Gastrocnemius medialis (tissue), 4 donors: ENCODE data around the gene LMAN2. TPM values are rescaled to one million over a fixed set of nuclear protein-coding genes. Genes with fewer than 3 reads are reported as not detected.
A peak's percentile ranks its signal among the peaks of the same experiment; 100 is the strongest.

Experiments
- ATAC-seq, 2 donors: fragments of 150-250 bp; one replicate each; pipeline ENCODE4 v1.9.1; 2016
- DNase-seq, 2 donors: peaks; one replicate each; pipeline ENCODE4 v3.0.0-alpha.2; 2019
- H3K27ac ChIP-seq, 4 donors: fragments of 200-600 bp; sonication (generic); 1 replicate in 1 of 4; 2 replicates in 3 of 4; pipeline ENCODE4 v1.5.1; 2016 to 2018; ENCODE audit warnings: mild to moderate bottlenecking in 2 of 4, moderate library complexity in 1 of 4
- H3K27me3 ChIP-seq, 3 donors: fragments of 200-600 bp; sonication (generic) in 2 of 3; 1 replicate in 1 of 3; 2 replicates in 2 of 3; pipeline versions ENCODE4 v1.5.1 to v1.6.0; 2016 to 2019; ENCODE audit warnings: mild to moderate bottlenecking in 1 of 3, moderate library complexity in 1 of 3
- H3K36me3 ChIP-seq, 2 donors: fragments of 200-600 bp; sonication (generic) in 1 of 2; one replicate each; pipeline ENCODE4 v1.5.1; 2017 to 2018
- H3K4me1 ChIP-seq, 2 donors: fragments of 200-600 bp; sonication (generic) in 1 of 2; one replicate each; pipeline ENCODE4 v1.5.1; 2016 to 2017; ENCODE audit warnings: mild to moderate bottlenecking in 2 of 2
- H3K4me3 ChIP-seq, 4 donors: fragments of 200-600 bp; sonication (generic) in 3 of 4; 1 replicate in 1 of 4; 2 replicates in 3 of 4; pipeline ENCODE4 v1.5.1; 2016 to 2019; ENCODE audit warnings: mild to moderate bottlenecking in 2 of 4
- H3K9me3 ChIP-seq, 3 donors: fragments of 200-600 bp; sonication (generic) in 2 of 3; 1 replicate in 1 of 3; 2 replicates in 2 of 3; pipeline ENCODE4 v1.5.1; 2016 to 2019
- POLR2A ChIP-seq, 2 donors: fragments of 450-650 bp; IDR thresholded peaks; one replicate each; pipeline ENCODE4 v1.6.1; 2017; ENCODE audit warnings: antibody characterized with exemption in 2 of 2, mild to moderate bottlenecking in 2 of 2, moderate library complexity in 2 of 2
- in situ Hi-C, 4 donors: fragments of 200-750 bp; cut with MboI; loops; one replicate each; pipeline versions ENCODE4 v1.15.0 to v1.8.0; 2017; ENCODE audit warnings: low sequenced_read_pairs in 4 of 4
- intact Hi-C: fragments of 100-400 bp; cut with DNase I; formaldehyde crosslinking; loops from one replicate; pipeline ENCODE4 v1.15.1; 2023; ENCODE audit warnings: low total_unique reads
- total RNA-seq, 4 donors: library from RNA; depleted of rRNA; stranded (reverse); fragments of >200 nt; gene quantifications; one replicate each; pipeline versions ENCODE4 v1.1.0 to v1.2.3, GENCODE V29; 2016
- TF ChIP-seq, protein P1 (sequence below), 5 experiments: fragments of 450-650 bp in 3 of 5; fragments of 200-600 bp in 2 of 5; sonication (generic) in 2 of 5; IDR thresholded peaks in 4 of 5; conservative IDR thresholded peaks in 1 of 5; 1 replicate in 4 of 5; 2 replicates in 1 of 5; pipeline ENCODE4 v1.5.1; 2016 to 2019; ENCODE audit warnings: antibody characterized with exemption in 5 of 5, mild to moderate bottlenecking in 3 of 5, moderate library complexity in 3 of 5

LMAN2 gene
- total RNA-seq, 4 donors from 2014 or later: 70.2 to 109 (median 86.6) TPM

DNA sequence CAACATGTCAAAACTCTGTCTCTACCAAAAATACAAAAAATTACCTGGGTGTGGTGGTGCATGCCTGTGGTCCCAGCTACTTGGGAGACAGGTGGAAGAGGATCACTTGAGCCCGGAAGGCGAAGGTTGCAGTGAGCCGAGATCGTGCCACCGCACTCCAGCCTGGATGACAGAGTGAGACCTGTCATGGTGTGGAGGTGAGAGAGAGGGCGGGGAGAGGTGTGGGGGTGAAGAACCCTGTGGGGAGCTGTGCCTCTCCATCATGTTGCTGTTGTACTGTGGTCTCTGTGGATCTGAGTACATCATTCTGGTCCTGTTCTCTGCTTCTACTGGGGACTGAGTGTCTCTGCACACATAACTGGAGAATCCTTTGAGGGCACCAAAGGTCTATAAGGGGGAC, 21.4 kb upstream of the LMAN2 start:
- in situ Hi-C loops (no loop called here), intact Hi-C loops (no loop called here)
- DNase-seq: no peak
- no peaks in the 10 kb centered on the region for H3K27me3 ChIP-seq
- H3K27ac ChIP-seq: no peak overlapping the region
- no peak overlapping the region for H3K4me3 ChIP-seq
- no peak for ATAC-seq
- H3K36me3 ChIP-seq: no peaks in the 10 kb centered on the region
- no peaks in the 10 kb centered on the region for H3K9me3 ChIP-seq
- H3K4me1 ChIP-seq: peaks cover 21 to 30% of the 10 kb centered on the region in 2 donors
- TF ChIP-seq, protein P1, sequence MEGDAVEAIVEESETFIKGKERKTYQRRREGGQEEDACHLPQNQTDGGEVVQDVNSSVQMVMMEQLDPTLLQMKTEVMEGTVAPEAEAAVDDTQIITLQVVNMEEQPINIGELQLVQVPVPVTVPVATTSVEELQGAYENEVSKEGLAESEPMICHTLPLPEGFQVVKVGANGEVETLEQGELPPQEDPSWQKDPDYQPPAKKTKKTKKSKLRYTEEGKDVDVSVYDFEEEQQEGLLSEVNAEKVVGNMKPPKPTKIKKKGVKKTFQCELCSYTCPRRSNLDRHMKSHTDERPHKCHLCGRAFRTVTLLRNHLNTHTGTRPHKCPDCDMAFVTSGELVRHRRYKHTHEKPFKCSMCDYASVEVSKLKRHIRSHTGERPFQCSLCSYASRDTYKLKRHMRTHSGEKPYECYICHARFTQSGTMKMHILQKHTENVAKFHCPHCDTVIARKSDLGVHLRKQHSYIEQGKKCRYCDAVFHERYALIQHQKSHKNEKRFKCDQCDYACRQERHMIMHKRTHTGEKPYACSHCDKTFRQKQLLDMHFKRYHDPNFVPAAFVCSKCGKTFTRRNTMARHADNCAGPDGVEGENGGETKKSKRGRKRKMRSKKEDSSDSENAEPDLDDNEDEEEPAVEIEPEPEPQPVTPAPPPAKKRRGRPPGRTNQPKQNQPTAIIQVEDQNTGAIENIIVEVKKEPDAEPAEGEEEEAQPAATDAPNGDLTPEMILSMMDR (IDR thresholded peaks at IDR 0.05 in 4 of 5, conservative IDR thresholded peaks at IDR 0.05 in 1 of 5): no peak

DNA sequence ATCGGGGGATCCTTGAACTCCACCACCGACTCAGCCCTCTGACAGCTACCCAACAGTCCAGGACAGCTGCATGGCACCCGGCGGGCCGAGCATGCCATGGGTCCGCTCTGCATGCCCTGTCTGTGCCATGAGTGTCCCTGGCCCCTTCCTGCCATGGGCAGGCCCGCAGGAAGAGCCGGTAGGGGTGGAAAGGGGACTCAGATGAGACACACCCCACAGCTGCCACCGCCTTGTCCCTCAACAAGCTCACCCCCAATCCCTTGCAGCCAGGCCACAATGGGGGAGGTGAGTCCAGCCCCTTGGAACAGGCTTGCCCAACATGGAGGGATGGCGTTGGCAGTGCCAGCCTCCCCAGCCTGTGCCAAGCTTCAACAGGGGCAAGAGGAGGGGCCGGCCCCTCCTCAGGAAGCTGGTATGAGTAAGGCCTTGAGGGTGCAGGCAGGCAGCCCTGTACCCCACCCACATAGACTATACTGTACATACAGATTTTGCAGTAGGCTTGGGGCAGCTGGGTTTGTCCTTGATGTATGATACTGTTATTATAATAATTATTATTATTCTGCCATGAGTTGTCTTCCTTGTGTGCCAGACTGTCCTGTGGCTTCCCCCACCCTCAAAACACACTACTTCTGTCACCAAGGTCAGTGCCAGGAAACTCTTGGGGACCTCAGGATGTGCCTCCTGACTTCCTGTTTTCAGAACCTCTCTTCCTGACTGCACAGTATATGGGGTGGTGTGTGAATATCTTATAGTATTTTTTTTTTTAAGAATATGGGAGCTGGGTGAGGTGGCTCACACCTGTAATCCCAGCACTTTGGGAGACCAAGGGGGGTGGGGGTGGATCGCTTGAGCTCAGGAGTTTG, 20.8 kb upstream of the LMAN2 start:
- no peak for ATAC-seq
- in situ Hi-C loops: no loop called here
- intact Hi-C loops: no loop called here

DNA sequence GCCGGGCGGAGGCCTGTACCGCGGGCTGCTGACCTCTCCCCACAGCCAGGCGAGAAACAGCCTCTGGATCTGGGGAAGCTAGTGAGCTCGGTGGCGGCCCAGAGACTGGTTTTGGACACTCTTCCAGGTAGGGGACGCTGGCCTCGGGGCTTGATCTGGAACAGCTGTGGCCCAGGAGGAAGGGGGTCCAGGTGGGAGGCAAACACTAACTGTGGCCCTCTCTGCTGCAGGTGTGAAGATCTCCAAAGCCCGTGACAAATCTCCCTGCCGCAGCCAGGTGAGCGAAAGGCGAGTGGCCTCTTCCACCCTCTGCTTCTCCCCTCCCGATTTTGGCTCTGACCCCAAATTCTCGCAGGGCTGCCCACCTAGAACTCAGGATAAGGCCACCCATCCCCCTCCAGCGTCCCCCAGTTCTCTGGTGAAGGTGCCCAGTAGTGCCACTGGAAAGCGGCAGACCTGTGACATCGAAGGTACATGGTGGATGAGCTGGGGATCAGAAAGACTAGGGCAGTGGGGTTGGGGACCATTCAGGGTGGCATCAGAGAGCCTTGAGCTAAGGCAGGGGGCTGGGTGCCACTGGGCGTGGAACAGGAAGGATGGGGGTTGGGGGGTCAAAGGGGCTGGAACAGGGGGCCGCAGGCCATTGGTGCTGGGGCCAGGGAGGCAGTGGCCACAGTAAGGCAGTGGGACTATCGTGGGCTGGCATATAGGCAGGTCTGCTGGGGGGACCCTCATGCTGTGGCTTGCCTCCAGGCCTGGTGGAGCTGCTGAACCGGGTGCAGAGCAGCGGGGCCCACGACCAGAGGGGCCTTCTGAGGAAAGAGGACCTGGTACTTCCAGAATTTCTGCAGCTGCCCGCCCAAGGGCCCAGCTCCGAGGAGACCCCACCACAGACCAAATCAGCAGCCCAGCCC, 19.9 kb upstream of the LMAN2 start:
- no peaks in the 10 kb centered on the region for H3K27me3 ChIP-seq
- ATAC-seq (no peak), DNase-seq (no peak)
- no peaks in the 10 kb centered on the region for H3K36me3 ChIP-seq
- H3K4me1 ChIP-seq: peaks cover 35% of the 10 kb centered on the region in 2 donors
- intact Hi-C loops (no loop called here), in situ Hi-C loops (no loop called here)
- no peak for TF ChIP-seq POLR2A (IDR thresholded peaks at IDR 0.05)
- TF ChIP-seq, protein P1 (IDR thresholded peaks at IDR 0.05 in 4 of 5, conservative IDR thresholded peaks at IDR 0.05 in 1 of 5): no peak
- H3K27ac ChIP-seq: peak overlapping the region; percentile 63 to 83 (median 79)
- peak overlapping the region; percentile 44 to 57 (median 50) for H3K4me3 ChIP-seq
- H3K9me3 ChIP-seq: no peaks in the 10 kb centered on the region

More for the DNA sequence above, 20.8 kb upstream of the LMAN2 start:
- no peak overlapping the region for H3K4me3 ChIP-seq
- peaks cover 28 to 34% of the 10 kb centered on the region in 2 donors for H3K4me1 ChIP-seq
- peak overlapping the region in 1 of 4 donors; percentile 83 for H3K27ac ChIP-seq
- no peaks in the 10 kb centered on the region for H3K27me3 ChIP-seq
- no peaks in the 10 kb centered on the region for H3K9me3 ChIP-seq
- H3K36me3 ChIP-seq: no peaks in the 10 kb centered on the region
- TF ChIP-seq, protein P1 (IDR thresholded peaks at IDR 0.05 in 4 of 5, conservative IDR thresholded peaks at IDR 0.05 in 1 of 5): no peak
- TF ChIP-seq POLR2A (IDR thresholded peaks at IDR 0.05): no peak
- DNase-seq: no peak

- ATAC-seq (peak; percentile 61 to 68), DNase-seq (peak; percentile 65 to 92)
- H3K27ac ChIP-seq: peak overlapping the region; percentile 74 to 83 (median 79)
- H3K9me3 ChIP-seq: no peaks in the 10 kb centered on the region
- peaks cover 35 to 39% of the 10 kb centered on the region in 2 donors for H3K4me1 ChIP-seq
- H3K27me3 ChIP-seq: no peaks in the 10 kb centered on the region
- no peak for TF ChIP-seq POLR2A (IDR thresholded peaks at IDR 0.05)
- TF ChIP-seq, protein P1 (IDR thresholded peaks at IDR 0.05 in 4 of 5, conservative IDR thresholded peaks at IDR 0.05 in 1 of 5): peak in 4 of 5 experiments; percentile 33 to 51 (median 50)
- H3K4me3 ChIP-seq: peak overlapping the region; percentile 44 to 57 (median 50)
- in situ Hi-C loops (no loop called here), intact Hi-C loops (no loop called here)
- H3K36me3 ChIP-seq: no peaks in the 10 kb centered on the region
Observed at GRCh38 chr5:177370488-177371119, 19.1 kb upstream of the LMAN2 start.
